ENCODE measurements around the gene ACAA1. TPM values are rescaled to one million over a fixed set of nuclear protein-coding genes. Genes with fewer than 3 reads are reported as not detected.

The ACAA1 gene
- total and polyA plus RNA-seq, 10 donors, result 68.4 to 120 (median 82.5) TPM

GRCh38 chr3:38133557-38134405 is 3.1 kb downstream of the ACAA1 start:
- H3K27ac ChIP-seq, result no peak overlapping the region

GRCh38 chr3:38133209-38133556 is 3.7 kb downstream of the ACAA1 start:
- Histone ChIP-seq H3K27ac (no peak overlapping the region), H3K36me3 (peaks cover 3 to 71% (median 63%) of the 10 kb centered on the region in 6 donors)
- intact Hi-C loops (cut with DNase I; ENCODE audit: low total_unique reads), result no loop called here

More at GRCh38 chr3:38133557-38134405, 3.1 kb downstream of the ACAA1 start:
- H3K36me3 ChIP-seq, result peaks cover 3 to 65% (median 57%) of the 10 kb centered on the region in 6 donors
- H3K4me1 ChIP-seq, result peaks cover 21 to 86% (median 47%) of the 10 kb centered on the region in 6 donors
- WGBS, 5 donors, result 90 to 96% (median 93%) methylated on average over 10 of the region's 10 CpGs
- H3K27me3 ChIP-seq (replicated peaks in 1 of 7), result no peaks in the 10 kb centered on the region
- no peak overlapping the region for H3K4me3 ChIP-seq
- intact Hi-C loops (cut with DNase I; ENCODE audit: low total_unique reads), result no loop called here
- no peak for DNase-seq
- no peaks in the 10 kb centered on the region for H3K9me3 ChIP-seq
- TF ChIP-seq POLR2A (IDR thresholded peaks at IDR 0.05), result no peak
- no peak for TF ChIP-seq CTCF (IDR thresholded peaks at IDR 0.05 in 8 of 11, conservative IDR thresholded peaks at IDR 0.05 in 3 of 11)
- no peak for TF ChIP-seq POLR2AphosphoS5 (IDR thresholded peaks at IDR 0.05)

GRCh38 chr3:38131621-38132369 is 5.1 kb downstream of the ACAA1 start:
- DNase-seq, result no peak
- H3K9me3 ChIP-seq, result no peaks in the 10 kb centered on the region
- 63 to 82% (median 75%) methylated on average over 5 to 6 of the region's 6 CpGs for WGBS, 5 donors
- H3K27me3 ChIP-seq (replicated peaks in 1 of 7), result no peaks in the 10 kb centered on the region
- peaks cover 3 to 85% (median 76%) of the 10 kb centered on the region in 6 donors for H3K36me3 ChIP-seq
- intact Hi-C loops (cut with DNase I; ENCODE audit: low total_unique reads), result no loop called here
- H3K4me1 ChIP-seq, result peaks cover 18 to 82% (median 45%) of the 10 kb centered on the region in 6 donors
- TF ChIP-seq POLR2A (IDR thresholded peaks at IDR 0.05) (no peak), POLR2AphosphoS5 (IDR thresholded peaks at IDR 0.05) (no peak), CTCF (IDR thresholded peaks at IDR 0.05 in 8 of 11, conservative IDR thresholded peaks at IDR 0.05 in 3 of 11) (peak in 2 of 11 experiments; percentile 25 to 35)
- no peak overlapping the region for H3K4me3 ChIP-seq
- H3K27ac ChIP-seq, result no peak overlapping the region

More at GRCh38 chr3:38133209-38133556, 3.7 kb downstream of the ACAA1 start:
- DNase-seq, result no peak
- H3K27me3 ChIP-seq (replicated peaks in 1 of 7), result no peaks in the 10 kb centered on the region
- TF ChIP-seq CTCF (IDR thresholded peaks at IDR 0.05 in 8 of 11, conservative IDR thresholded peaks at IDR 0.05 in 3 of 11) (no peak), POLR2A (IDR thresholded peaks at IDR 0.05) (no peak), POLR2AphosphoS5 (IDR thresholded peaks at IDR 0.05) (no peak)
- H3K4me3 ChIP-seq, result no peak overlapping the region
- H3K9me3 ChIP-seq, result no peaks in the 10 kb centered on the region
- peaks cover 21 to 87% (median 50%) of the 10 kb centered on the region in 6 donors for H3K4me1 ChIP-seq
- 76 to 91% (median 84%) methylated on average over 3 of the region's 3 CpGs for WGBS, 5 donors

- no peaks in the 10 kb centered on the region for H3K9me3 ChIP-seq
- no peak overlapping the region for H3K27ac ChIP-seq
- TF ChIP-seq POLR2AphosphoS5 (IDR thresholded peaks at IDR 0.05), result no peak
- no peak for TF ChIP-seq POLR2A (IDR thresholded peaks at IDR 0.05)
- TF ChIP-seq CTCF (IDR thresholded peaks at IDR 0.05 in 8 of 11, conservative IDR thresholded peaks at IDR 0.05 in 3 of 11), result no peak
- no peak for DNase-seq
- H3K4me1 ChIP-seq, result peaks cover 14 to 73% (median 39%) of the 10 kb centered on the region in 6 donors
- 65 to 77% (median 73%) methylated on average over 3 of the region's 3 CpGs for WGBS, 5 donors
- H3K27me3 ChIP-seq (replicated peaks in 1 of 7), result no peaks in the 10 kb centered on the region
- intact Hi-C loops (cut with DNase I; ENCODE audit: low total_unique reads), result no loop called here
- peaks cover 3 to 97% (median 88%) of the 10 kb centered on the region in 6 donors for H3K36me3 ChIP-seq
- H3K4me3 ChIP-seq, result no peak overlapping the region
Observed at GRCh38 chr3:38130631-38131065, 6.3 kb downstream of the ACAA1 start.
